ENCODE data around the gene BCL6.

DNA sequence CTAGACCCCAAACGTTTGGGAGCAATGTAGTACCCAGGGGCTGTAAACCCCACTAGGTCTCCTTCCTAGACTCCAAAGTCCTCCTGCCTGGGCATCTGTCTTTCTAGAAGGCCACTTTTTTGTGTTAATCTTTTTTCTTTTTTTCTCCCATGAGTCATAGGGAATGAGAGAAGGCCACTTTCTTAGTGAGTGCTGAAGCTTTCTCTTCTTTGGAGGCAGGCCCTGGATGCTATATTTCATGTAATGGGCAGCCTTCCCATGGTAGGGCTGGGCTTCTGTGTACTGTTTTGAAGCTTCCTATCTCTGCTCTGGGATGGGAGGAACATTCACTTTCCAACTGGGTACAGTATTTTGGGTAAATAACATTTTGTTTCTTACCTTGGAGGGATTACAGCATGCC, 27.7 kb downstream of the BCL6 start:
- TF ChIP-seq, protein P1, sequence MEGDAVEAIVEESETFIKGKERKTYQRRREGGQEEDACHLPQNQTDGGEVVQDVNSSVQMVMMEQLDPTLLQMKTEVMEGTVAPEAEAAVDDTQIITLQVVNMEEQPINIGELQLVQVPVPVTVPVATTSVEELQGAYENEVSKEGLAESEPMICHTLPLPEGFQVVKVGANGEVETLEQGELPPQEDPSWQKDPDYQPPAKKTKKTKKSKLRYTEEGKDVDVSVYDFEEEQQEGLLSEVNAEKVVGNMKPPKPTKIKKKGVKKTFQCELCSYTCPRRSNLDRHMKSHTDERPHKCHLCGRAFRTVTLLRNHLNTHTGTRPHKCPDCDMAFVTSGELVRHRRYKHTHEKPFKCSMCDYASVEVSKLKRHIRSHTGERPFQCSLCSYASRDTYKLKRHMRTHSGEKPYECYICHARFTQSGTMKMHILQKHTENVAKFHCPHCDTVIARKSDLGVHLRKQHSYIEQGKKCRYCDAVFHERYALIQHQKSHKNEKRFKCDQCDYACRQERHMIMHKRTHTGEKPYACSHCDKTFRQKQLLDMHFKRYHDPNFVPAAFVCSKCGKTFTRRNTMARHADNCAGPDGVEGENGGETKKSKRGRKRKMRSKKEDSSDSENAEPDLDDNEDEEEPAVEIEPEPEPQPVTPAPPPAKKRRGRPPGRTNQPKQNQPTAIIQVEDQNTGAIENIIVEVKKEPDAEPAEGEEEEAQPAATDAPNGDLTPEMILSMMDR (conservative IDR thresholded peaks at IDR 0.05): no peak
- no peak for TF ChIP-seq ZFX (IDR thresholded peaks at IDR 0.05)
